Neural cell (in vitro differentiated cells): ENCODE measurements around the gene CAMSAP2.

ENCODE experiments used
- EP300 ChIP-seq: fragments of 450-650 bp; conservative IDR thresholded peaks from 2 replicates; pipeline ENCODE4 v1.6.1; 2014; ENCODE audit warnings: antibody characterized with exemption, mild to moderate bottlenecking, moderate library complexity; ENCODE audit not compliant: poor library complexity, severe bottlenecking
- POLR2AphosphoS5 ChIP-seq: IDR thresholded peaks from 2 replicates; pipeline ENCODE4 v1.6.1; 2012
- SMC3 ChIP-seq: fragments of 450-650 bp; conservative IDR thresholded peaks from 2 replicates; pipeline ENCODE4 v1.6.1; 2014; ENCODE audit warnings: antibody characterized with exemption, mild to moderate bottlenecking, moderate library complexity; ENCODE audit not compliant: poor library complexity
- TAF1 ChIP-seq: IDR thresholded peaks from 2 replicates; pipeline ENCODE4 v1.6.1; 2012; ENCODE audit warnings: low read depth
- TF ChIP-seq, protein P1 (sequence below): fragments of 450-650 bp; IDR thresholded peaks from 2 replicates; pipeline ENCODE4 v1.5.1; 2014; ENCODE audit warnings: antibody characterized with exemption, mild to moderate bottlenecking, moderate library complexity; ENCODE audit not compliant: poor library complexity, severe bottlenecking

DNA sequence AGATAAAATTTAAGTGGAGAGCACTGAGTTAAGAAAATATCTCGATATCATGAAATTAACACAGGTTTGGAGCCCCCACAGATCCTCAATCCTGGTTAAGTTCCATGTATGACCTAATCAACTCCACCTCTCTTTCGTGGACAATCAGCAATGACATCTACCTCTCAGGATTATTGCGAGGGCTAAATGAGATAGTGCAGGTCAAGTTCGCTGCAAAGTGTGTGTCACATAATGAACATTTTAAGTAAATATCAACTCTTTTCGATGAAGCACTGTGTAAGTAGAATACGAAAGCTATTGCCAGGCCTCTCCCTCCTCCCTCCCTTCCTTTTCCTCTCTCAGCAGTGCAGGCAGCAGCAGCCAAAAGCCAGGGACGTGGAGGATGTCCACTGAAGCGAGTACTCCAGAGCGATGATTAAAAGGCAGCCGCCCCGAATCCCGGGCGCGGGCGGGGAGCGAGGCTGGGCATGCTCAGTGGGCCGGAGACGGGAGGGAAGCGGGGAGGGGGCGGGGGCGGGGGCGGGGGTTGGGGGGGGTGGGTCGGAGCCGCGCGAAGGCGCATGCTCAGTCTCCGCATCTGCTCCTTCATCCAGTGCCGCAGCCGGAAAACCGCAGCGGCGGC is at the start of gene CAMSAP2:
- TF ChIP-seq TAF1 = no peak
- no peak for TF ChIP-seq SMC3
- no peak for TF ChIP-seq EP300
- TF ChIP-seq, protein P1, sequence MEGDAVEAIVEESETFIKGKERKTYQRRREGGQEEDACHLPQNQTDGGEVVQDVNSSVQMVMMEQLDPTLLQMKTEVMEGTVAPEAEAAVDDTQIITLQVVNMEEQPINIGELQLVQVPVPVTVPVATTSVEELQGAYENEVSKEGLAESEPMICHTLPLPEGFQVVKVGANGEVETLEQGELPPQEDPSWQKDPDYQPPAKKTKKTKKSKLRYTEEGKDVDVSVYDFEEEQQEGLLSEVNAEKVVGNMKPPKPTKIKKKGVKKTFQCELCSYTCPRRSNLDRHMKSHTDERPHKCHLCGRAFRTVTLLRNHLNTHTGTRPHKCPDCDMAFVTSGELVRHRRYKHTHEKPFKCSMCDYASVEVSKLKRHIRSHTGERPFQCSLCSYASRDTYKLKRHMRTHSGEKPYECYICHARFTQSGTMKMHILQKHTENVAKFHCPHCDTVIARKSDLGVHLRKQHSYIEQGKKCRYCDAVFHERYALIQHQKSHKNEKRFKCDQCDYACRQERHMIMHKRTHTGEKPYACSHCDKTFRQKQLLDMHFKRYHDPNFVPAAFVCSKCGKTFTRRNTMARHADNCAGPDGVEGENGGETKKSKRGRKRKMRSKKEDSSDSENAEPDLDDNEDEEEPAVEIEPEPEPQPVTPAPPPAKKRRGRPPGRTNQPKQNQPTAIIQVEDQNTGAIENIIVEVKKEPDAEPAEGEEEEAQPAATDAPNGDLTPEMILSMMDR = no peak
- TF ChIP-seq POLR2AphosphoS5 = no peak
